ENCODE data around the gene INMT.

The INMT gene

GRCh38 chr7:30755384-30756154 is 3.6 kb downstream of the INMT start:
- TF ChIP-seq CTCF (IDR thresholded peaks at IDR 0.05; ENCODE audit: insufficient read depth, low read depth, low read length, missing control alignments) = no peak
- H3K4me3 ChIP-seq (ENCODE audit: low read depth, low read length) = no peak overlapping the region
- DNase-seq (ENCODE audit: low read depth) = no peak

- DNase-seq (ENCODE audit: low read depth) = no peak
- no peak for TF ChIP-seq CTCF (IDR thresholded peaks at IDR 0.05; ENCODE audit: insufficient read depth, low read depth, low read length, missing control alignments)
- H3K4me3 ChIP-seq (ENCODE audit: low read depth, low read length) = no peak overlapping the region
Observed at GRCh38 chr7:30757342-30757692, 5.4 kb downstream of the INMT start.

- DNase-seq (ENCODE audit: low read depth) = no peak
- no peak overlapping the region for H3K4me3 ChIP-seq (ENCODE audit: low read depth, low read length)
- TF ChIP-seq CTCF (IDR thresholded peaks at IDR 0.05; ENCODE audit: insufficient read depth, low read depth, low read length, missing control alignments) = no peak
Observed at GRCh38 chr7:30760514-30761213, 8.7 kb downstream of the INMT start.

- no peak for DNase-seq (ENCODE audit: low read depth)
- H3K4me3 ChIP-seq (ENCODE audit: low read depth, low read length) = no peak overlapping the region
- no peak for TF ChIP-seq CTCF (IDR thresholded peaks at IDR 0.05; ENCODE audit: insufficient read depth, low read depth, low read length, missing control alignments)
Observed at GRCh38 chr7:30761214-30762156, 9.6 kb downstream of the INMT start.

- DNase-seq (ENCODE audit: low read depth) = peak; percentile 85
- H3K4me3 ChIP-seq (ENCODE audit: low read depth, low read length) = no peak overlapping the region
Observed at GRCh38 chr7:30764030-30764975, 12.4 kb downstream of the INMT start.

More at GRCh38 chr7:30764030-30764975, 12.4 kb downstream of the INMT start:
- no peak for TF ChIP-seq CTCF (IDR thresholded peaks at IDR 0.05; ENCODE audit: insufficient read depth, low read depth, low read length, missing control alignments)

Measured in GM12865 (cell line).